GM18498 (cell line): ENCODE data around the gene NDUFV2.
A peak's percentile ranks its signal among the peaks of the same experiment; 100 is the strongest.
"Not testable (repeated sequence)": the region's sequence is repeated elsewhere in the genome, so short reads cannot be mapped to it uniquely, and the experiment has no call there.

ENCODE experiments used
- ATAC-seq: cut with Tn5 transposase; IDR thresholded peaks from one replicate; pipeline ENCODE4 v1.9.1; 2021; ENCODE audit warnings: mild to moderate bottlenecking, moderate library complexity; ENCODE audit not compliant: unreplicated experiment

NDUFV2 gene

GRCh38 chr18:9147440-9148202 lies 45.1 kb downstream of the NDUFV2 start:
- ATAC-seq: peak; percentile 50

GRCh38 chr18:9148203-9148552 lies 45.7 kb downstream of the NDUFV2 start:
- ATAC-seq: no peak

- no peak for ATAC-seq
Measured at GRCh38 chr18:9150121-9150520, 47.6 kb downstream of the NDUFV2 start.

GRCh38 chr18:9153256-9153655 lies 50.8 kb downstream of the NDUFV2 start:
- ATAC-seq: no peak

GRCh38 chr18:9156604-9157249 lies 54.2 kb downstream of the NDUFV2 start:
- no peak for ATAC-seq

GRCh38 chr18:9157806-9158205 lies 55.3 kb downstream of the NDUFV2 start:
- ATAC-seq: no peak

- ATAC-seq: no peak
Measured at GRCh38 chr18:9160014-9160413, 57.5 kb downstream of the NDUFV2 start.

- ATAC-seq: not testable (repeated sequence)
Measured at GRCh38 chr18:9162663-9163062, 60.2 kb downstream of the NDUFV2 start.

GRCh38 chr18:9164149-9164548 lies 61.6 kb downstream of the NDUFV2 start:
- not testable (repeated sequence) for ATAC-seq

- ATAC-seq: not testable (repeated sequence)
Measured at GRCh38 chr18:9165883-9166282, 63.4 kb downstream of the NDUFV2 start.

- ATAC-seq: not testable (repeated sequence)
Measured at GRCh38 chr18:9169515-9169914, 67.0 kb downstream of the NDUFV2 start.

- ATAC-seq: not testable (repeated sequence)
Measured at GRCh38 chr18:9171919-9172318, 69.4 kb downstream of the NDUFV2 start.

GRCh38 chr18:9172506-9173127 lies 70.1 kb downstream of the NDUFV2 start:
- no peak for ATAC-seq

GRCh38 chr18:9173770-9174233 lies 71.3 kb downstream of the NDUFV2 start:
- ATAC-seq: no peak

- no peak for ATAC-seq
Measured at GRCh38 chr18:9174302-9174701, 71.8 kb downstream of the NDUFV2 start.

GRCh38 chr18:9175115-9175514 lies 72.6 kb downstream of the NDUFV2 start:
- no peak for ATAC-seq

- ATAC-seq: no peak
Measured at GRCh38 chr18:9177031-9177430, 74.5 kb downstream of the NDUFV2 start.

GRCh38 chr18:9177466-9177865 lies 75.0 kb downstream of the NDUFV2 start:
- ATAC-seq: no peak

- no peak for ATAC-seq
Measured at GRCh38 chr18:9178557-9178956, 76.1 kb downstream of the NDUFV2 start.

- ATAC-seq: no peak
Measured at GRCh38 chr18:9181275-9181674, 78.8 kb downstream of the NDUFV2 start.

- no peak for ATAC-seq
Measured at GRCh38 chr18:9182852-9183399, 80.4 kb downstream of the NDUFV2 start.
